ENCODE measurements around the gene TMPRSS6.

GRCh38 chr22:37133304-37134018 lies 23.9 kb upstream of the TMPRSS6 start:
- TF ChIP-seq CTCF (IDR thresholded peaks at IDR 0.05 in 4 of 5, conservative IDR thresholded peaks at IDR 0.05 in 1 of 5) = no peak
- no peak for TF ChIP-seq POLR2A (IDR thresholded peaks at IDR 0.05)
